Activated CD8-positive, alpha-beta memory T cell treated with anti-CD3 and anti-CD28 coated beads for 1 hour (primary cell): ENCODE results near the gene CXCR5.
A peak's percentile ranks its signal among the peaks of the same experiment; 100 is the strongest.

Experiments
- DNase-seq, 2 donors: peaks; one replicate each; pipeline ENCODE4 v3.0.0-alpha.2; 2020; ENCODE audit warnings: low read depth in 1 of 2; ENCODE audit errors: extremely low read depth in 1 of 2

CXCR5 gene

DNA sequence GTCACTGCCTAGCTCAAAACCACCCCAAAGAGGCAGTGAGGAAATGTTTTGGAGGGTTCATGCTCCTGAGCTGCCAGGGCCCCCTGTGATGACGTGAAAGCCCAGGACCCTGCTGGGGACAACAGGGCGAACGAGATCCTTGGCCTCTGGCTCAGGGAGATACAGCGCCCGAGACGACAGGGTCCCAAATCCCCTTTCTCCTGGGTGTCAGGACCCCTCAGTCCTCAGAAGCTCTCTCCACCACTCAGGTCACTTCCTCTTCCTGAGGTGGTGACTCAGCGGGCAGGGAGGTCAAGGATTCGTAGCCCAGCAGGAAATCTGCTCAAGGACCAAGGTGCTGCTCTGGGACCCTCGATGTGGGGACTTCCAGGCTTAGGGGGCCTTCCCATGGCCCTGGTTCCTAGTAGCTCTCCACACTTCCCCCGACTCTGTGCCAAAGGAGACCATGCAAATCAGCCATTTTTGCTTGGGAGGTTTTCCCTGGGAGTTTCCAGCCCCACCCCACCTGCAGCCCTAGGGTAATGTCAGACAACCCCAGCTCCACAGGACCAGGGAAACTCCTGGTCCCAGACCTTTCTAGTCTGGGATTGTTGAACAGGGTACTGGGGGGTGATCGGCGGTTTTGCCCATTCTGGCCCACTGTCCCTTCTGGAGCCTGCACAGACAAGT is 29.2 kb downstream of the CXCR5 start:
- no peak for DNase-seq

DNA sequence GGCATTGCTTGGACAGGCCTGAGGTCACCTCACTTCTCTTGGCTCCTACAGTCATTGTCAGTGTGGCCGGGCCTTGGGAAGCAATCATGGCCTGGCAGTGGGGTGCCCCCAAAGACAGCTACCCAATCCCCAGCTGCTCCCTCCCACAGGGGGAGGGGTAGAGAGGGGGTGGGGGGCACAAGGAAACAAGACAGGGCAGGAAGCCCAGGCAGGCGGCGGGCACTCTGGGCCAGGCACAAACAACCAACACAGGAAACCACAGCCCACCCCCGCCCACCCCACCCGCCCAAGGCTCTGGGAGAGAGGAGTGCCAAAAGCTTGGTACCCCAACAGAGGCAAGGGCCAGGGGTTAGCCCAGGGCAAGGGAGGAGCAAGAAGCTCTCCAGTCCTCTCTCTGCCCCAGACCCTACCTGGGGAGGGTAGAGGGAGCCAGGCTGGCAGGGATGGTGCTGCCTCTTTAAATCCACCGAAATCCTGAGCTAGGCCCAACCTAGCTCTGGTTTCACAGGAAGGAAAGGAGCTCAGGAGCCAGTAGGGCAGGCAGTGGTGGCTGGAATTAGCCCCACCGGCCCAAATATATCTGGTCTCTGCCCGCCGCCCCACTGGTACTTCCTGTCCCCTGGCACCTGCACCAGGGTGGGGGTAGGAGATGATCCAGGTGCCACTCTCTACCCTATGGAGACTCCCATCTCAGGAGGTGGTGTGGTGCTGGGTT is 29.9 kb downstream of the CXCR5 start:
- no peak for DNase-seq

DNA sequence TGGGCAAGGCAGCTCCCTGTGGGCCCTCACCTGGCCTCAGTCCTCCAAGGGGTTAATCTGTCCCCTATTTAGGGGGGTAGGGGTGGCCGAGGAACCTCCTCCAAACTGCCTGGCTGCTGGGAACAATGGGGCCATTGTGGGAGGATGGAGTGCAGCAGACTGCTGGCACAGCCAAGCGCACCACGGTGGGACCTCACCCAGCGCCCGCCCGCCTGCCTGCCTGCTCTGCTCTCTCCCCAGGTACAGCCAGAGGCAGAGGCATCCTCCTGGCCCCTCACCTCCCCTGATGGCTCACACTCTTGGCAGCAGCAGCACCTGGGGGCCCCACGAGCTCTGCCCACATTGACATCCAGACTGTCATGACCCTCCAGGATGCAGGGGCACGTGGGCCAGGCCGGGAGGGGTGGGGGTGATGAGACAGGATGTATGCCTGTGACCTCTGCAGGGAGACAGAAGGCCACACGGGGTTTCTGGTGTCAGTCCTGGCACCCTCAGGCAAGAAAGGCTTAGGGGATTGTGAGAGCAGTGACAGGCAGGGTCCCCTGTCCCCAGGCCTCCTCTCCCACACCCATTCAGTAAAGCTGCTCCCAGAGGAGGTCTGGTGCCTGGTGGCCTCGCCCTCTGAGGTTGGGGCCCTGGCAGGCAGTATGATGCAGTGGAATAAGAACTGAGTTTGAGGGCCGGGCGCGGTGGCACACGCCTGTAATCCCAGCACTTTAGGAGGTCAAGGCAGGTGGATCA is 30.7 kb downstream of the CXCR5 start:
- DNase-seq, result peak in 1 of 2 donors; percentile 57

DNA sequence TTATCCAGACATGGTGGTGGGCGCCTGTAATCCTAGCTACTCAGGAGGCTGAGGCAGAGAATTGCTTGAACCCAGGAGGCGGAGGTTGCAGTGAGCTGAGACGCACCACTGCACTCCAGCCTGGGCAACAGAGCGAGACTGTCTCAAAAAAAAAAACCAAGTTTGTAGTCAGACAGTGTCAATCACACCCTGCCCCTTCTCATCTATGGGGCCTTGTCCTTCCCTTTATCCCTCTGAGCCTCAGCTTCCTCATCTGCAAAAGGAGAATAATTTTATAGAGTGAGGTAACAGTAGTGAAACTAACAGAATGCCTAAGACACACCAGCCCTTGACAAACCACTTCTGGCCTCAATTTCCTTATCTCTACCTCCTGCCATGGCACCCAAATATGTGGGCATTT is 31.3 kb downstream of the CXCR5 start:
- no peak for DNase-seq

DNA sequence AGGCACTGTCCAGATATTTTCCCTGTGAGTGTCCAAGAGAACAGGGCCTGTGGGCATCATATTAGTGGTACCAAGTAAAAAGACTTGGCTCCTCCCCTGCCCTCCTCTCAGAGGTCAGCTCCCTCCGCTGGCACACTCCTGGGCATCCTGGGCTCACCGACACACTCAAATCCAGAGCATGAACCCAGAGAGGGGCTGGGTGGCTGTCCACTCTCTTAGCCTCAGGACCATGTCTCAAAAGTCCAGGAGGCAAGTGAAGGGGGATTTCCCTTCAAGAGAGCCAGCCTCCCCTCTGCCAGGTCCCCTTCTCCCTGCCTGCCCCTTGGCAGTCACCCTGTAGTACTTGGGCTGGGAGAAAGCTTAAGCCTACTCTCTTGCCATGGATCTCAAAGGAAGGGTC is 31.7 kb downstream of the CXCR5 start:
- no peak for DNase-seq

DNA sequence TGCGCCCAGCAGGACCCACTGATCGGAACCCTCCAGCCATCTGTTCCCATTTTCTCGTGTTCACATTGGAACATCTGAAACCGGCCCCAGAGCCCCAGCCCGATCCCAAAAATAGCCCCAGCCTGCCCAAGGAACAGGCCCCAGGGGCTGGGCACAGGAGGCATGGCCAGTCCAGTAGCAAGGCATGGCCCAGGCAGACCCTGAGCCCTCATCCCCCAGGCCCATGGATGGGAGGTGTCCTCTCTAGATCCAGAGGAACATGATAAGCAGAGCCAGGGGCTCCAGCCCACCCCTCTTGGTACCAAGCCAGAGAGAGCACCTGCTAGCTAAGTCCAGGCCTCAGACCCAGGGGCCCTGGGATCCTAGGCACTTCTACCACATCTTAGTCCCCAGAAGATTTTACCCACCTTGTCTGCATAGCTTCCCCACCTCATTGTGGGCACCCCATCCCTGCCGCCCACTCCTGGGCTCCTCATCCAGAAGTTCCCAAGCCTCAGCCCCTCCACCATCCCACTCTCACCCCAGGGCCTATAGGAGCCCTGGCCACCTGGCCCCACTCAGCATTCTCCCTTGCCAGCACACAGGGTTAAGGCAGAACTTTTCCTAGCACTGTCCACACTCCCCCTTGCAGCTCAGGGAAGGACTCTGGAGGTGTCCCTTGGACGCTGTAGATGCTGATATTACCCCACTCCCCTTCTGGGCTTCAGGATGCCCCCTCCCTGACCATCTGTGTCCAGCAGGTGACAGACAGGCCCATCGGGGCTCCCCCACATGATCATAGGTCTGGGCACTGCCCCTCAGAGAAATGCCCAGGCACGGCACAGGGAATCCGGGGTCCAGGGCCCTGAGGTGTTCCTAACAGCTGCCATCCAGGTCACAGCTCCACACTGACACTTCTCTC is 32.5 kb downstream of the CXCR5 start:
- no peak for DNase-seq

DNA sequence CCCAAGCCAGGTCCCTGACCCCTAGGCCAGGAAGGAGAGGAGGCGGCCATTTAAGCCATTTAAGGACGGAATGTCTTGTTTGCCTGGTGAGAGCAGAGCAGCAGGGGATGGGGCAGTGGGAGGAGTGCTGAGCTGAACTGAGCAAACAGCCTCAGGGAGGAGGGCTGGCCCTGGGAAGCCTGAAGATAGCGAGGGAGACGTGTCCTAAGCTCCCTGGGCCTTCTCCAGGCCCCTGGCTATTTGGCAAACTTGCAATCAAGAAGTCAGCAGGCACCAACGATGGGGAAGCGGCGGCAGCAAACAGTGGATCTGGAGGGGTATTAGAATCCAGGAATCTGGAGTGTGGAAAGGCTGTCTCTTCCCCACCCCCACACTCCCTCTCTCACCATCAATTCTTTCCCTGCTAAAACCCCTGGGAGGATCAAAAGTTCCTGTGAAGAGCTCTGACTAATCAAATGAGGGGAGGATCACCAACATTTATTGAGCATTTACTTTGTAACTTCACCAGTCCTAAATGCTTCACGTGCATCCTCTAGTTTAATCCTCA is 33.2 kb downstream of the CXCR5 start:
- DNase-seq, result no peak

DNA sequence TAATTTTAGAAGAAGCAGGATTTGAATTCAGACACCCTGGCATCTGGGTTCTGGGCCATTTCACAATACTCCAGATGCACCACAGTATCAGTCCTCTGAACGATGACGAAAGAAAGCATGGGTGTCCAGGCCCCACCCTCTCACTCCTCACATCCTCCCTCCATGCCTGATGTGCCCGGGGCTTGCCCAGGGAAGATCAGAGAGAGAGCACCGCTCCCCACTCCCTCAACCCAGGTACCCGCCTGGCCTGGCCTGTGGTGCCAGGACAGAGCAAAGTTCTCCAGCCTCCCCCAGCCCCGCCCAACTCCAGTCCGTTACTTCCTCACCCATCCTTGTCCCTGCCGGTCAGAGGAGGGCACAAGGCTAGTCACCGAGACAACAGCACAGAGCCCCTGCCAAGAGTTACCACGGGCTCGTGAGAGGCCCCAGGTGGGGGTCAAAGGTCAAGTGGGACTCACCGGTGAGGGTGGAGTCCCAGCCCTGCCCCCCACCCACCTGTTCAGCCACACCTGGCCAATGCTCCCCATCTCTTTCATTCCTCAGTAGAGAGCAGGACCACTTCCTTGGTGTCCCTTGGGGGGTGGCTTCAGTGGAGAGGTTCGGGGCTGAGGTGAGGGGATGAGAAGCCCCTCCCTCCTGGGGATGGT is 33.9 kb downstream of the CXCR5 start:
- no peak for DNase-seq

DNA sequence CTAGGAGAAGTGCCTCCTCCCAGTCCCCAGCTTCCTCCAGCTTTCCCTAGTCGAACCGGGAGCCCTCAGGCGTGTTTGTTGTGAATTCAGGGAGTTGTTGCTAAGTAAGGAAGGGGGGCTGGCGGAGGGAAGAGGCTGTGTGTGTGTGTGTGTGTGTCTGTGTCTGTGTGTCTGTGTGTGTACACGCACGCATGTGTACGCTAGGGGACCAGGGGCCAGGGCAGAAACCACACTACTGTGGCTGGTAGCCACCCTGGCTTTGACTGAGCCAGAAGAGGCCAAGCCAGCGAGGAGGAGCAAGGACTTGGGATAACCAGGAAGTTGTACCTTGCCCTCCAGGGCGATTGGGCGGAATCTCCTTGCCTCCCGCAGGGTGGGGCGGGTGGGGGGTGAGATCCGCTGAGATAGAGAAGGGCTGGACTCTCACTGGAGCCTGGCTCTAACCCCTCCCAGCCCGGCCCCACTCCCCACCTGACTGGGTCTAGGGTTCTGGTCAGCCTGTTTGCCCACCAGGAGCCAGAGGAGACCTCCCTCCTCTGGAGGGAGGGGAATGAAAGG is 34.5 kb downstream of the CXCR5 start:
- DNase-seq, result no peak

DNA sequence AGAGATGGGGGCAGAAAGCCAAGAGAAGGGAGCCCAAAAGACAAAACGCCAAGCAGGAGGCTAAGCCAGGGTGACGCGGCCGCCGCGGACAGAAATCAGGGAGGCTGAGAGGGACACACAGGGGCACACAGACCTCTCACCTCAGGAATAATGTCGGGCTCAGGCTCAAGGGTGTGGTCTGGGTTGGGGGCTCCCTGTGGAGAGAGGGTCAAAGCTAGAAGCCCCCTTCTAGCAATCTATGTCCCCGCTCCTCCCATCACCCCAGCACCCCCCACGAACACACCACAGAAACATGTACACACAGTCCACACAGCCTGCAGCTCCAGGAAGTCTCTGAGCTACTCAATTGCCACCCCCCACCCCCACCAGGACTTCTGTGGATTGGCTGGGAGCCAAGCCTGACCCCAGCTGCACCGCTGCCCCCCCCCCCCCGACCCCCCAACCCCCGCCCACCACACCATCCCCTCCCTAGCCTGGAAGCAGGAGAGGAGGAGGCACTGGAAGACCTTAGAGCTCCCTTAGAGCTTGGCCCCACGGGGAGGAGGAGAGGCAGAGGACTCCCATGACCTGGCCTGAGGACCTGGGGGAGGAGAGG is 35.1 kb downstream of the CXCR5 start:
- DNase-seq, result no peak

DNA sequence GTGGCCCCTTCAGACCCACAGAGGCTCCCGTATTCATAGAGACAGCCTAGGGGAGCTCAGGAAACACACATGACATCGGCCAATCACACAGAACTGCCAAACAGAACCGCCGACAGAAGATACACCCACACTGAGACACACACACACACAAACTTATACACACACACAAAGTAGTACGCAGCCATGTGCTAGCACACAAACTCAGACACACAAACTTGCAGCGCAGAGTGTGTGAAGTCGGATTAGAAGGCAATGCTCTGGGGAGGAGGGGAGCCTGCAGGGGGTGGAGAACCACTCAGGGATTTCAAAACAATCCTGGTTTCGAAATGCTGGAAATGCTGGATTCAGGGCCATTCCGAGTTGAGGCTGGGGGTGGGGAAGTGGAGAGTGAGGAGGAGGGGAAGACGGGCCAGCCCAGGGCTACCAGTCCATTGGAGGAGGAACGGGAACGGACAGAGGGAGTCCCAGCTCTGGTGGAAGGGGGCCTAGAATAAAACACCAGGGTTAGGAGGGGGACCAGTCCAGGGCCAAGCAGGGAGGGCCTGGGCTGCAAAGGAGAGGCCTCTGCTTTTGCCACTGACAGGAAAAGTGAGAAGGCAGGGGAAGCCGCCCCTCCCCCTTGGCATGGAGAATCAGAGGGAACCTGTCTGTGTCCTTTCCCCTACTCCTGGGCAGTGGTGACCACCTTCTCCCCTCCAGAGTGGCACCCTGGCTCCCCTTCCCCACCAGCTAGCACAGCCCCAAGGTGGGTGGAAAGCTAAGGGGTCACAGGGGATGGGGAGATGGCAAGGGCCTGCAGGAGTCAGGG is 37.6 kb downstream of the CXCR5 start:
- no peak for DNase-seq

DNA sequence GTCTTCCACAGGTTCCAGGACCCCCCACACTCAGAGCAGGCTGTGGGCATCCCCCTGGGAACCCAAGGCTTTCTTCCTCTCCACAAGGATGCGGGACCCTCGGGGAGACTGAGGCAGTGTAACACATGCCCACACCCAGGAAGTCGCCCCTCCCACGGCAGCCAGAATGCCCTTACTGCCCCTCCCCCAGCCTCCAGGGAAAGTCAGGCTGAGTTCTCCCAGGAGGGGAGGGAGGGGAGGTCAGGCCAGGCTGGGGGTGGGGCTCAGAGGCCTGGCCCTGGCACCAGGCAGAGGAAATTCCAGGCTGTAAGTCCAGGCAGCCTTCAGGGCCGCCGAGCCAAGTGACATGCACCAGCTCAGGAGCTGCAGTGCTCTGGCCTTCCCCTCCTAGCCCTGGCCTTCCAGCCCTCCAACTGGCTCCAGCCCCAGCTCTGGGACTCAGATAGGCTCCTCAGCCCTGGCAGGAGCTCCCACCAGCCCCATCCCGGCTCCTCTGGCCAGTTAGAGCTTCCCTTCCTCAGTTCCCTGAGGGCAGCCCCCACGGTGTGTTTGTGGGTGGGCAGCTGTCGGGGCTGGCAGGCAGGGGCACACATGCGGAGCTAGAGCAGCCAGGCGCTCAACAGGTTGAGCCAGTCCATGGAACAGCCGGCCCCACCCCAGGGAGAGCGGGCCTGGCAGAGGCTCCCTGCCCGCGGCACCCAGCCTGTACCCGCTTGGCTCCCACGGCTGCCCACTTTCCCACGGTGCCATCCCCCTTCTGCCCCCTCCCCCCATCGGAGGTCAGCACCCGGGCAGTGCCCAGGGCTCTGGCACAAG is 38.4 kb downstream of the CXCR5 start:
- no peak for DNase-seq

DNA sequence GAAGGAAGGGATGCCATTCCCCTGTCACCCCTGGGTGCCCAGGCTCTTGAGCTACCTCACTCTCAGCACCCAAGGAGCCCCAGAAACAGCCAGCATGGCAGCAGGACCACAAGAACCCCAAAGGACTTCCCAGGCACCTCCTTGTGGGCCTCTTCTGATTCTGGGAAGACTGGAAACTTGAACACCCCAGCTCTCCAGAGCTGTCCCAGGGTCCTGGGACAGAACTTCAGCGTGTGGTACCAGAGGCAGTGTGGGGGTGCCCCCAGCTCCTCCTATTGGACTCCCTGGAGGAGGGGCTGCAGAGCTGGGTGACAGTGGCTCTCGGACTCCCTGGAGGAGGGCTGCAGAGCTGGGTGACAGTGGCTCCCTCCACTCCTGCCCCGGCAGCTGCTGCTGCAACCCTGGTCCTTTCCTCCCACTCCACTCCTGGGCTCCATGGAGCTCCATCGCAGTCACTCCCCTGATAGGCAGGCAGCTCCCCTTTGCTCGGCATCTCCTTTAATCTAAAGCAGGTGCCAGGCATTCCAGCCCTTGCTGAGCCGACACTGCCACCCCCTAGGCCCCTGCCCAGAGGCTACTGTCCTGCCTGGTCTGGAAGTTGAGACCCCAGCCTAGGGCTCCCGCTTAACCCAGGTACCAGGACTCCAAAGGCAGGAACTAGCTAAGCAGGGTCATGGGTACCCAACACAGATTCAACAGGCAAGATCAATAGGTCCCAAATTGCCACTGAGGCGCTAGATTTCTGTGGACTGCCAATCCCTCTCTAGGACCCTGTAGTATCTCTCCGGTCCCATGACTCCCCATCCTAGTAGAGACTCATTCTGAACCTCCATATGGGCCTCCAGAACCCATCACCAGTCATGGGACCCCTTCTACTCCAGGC is 39.3 kb downstream of the CXCR5 start:
- no peak for DNase-seq

DNA sequence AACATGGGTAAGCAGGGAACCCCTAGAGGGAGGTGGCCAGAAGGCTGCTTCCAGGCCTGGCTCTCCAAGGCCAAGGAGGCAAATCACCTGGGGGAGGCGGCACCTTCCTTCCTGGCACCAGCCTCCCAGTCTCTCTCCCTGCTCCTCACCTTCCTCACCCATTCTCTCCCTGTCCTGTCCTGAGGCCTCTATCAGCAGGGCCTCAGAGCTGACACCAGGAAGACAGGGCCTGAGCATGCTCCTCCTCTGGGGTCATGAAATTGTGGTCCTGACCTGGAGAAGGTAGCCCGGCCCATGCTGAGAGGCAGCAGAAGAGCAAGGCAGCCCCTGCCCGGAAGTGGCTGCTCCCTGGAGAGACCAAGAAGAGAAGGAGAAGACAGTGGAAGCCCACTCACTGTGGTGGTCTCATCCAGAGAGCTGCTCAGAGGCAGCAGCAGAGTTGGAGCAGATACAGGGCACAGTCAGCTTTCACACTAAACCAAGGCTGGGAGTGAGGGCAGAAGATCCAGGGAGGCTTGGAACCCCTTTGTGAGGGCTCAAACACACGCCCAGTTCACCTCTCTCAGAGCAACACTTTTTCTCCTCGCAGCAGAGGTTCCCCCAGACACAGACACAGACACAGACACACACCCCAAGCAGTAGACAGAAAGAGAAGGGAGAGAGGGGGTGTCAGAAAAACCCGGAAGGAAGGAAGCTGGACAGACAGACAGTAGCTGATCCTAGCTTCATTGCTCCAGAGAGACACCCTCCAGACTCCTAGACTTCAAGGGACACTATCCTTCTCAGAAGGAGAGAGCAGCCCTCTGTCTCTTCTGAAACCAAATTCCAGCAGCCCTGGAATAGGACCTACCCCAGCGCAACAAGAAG is 40.3 kb downstream of the CXCR5 start:
- DNase-seq, result no peak

DNA sequence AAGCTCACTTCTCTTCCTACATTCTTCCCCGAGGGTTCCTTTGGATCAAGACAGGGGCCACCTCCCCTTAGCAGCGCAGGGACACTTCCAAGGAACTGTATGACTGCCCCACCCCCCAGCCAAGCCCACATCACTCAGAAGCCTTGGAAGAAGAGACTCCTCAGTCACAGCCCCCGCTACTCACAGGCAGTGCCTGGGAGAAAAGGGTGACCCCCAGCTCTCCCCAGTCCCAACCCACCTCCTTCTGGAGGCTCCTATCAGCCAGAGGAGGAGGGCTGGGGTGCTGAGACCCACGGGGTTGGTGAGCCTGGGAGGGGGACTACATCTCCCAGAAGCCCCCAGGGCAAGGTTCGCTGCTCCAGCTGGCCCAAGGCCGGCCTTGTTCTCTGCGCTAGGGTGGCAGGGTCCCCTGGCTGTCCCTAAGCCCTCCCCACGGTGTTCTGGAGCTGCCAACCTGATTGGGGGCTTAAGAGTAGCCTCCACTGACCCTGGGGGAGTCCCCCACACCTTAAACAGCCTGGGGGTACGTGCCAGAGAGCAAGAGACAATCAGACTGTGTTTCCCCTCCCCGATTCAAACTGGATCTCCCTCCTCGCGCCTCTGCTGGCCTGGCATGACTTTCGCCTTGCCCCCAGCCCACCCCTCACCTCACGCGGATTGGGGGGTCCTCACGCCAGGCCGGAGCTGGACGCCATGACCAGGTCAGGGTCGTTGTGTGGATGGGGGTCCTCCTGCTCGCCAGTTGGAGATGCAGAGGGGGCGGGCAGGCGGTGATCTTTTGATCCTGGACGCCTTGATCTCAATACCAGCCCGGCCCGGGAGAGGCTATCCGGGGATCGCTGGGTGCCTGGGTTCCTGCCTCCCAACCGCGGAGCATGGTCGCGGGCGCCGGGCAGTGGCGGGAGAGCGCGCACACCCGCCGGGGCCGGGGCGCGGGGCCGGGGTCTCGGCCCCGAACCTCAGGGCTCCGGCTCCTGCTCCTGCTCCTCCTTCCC is 41.2 kb downstream of the CXCR5 start:
- no peak for DNase-seq
